Testis (tissue), 3 donors: Measurements from ENCODE around the gene CA5A. TPM values are rescaled to one million over a fixed set of nuclear protein-coding genes. Genes with fewer than 3 reads are reported as not detected.
A peak's percentile ranks its signal among the peaks of the same experiment; 100 is the strongest.

Source experiments
- DNase-seq: peaks from one replicate; pipeline ENCODE4 v3.0.0-alpha.2; 2019
- H3K27ac ChIP-seq, 2 donors: fragments of 200-600 bp; sonication (generic); one replicate each; pipeline ENCODE4 v1.5.1; 2019
- H3K27me3 ChIP-seq: fragments of 200-600 bp; sonication (generic); one replicate; pipeline ENCODE4 v1.5.1; 2019
- H3K36me3 ChIP-seq: fragments of 200-600 bp; sonication (generic); one replicate; pipeline ENCODE4 v1.5.1; 2017; ENCODE audit warnings: low read depth; ENCODE audit errors: missing control alignments
- H3K4me1 ChIP-seq: fragments of 200-600 bp; sonication (generic); one replicate; pipeline ENCODE4 v1.5.1; 2019
- H3K4me3 ChIP-seq, 2 donors: fragments of 200-600 bp; sonication (generic); one replicate each; pipeline ENCODE4 v1.5.1; 2017 to 2019
- H3K9me3 ChIP-seq: fragments of 200-600 bp; sonication (generic); one replicate; pipeline ENCODE4 v1.5.1; 2017
- CTCF ChIP-seq, 3 experiments: fragments of 450-650 bp in 2 of 3; fragments of 200-600 bp in 1 of 3; sonication (generic) in 1 of 3; IDR thresholded peaks; one replicate each; pipeline ENCODE4 v1.5.1; 2016 to 2019; ENCODE audit warnings: antibody characterized with exemption in 3 of 3, mild to moderate bottlenecking in 2 of 3, moderate library complexity in 1 of 3
- POLR2A ChIP-seq: fragments of 450-650 bp; IDR thresholded peaks from one replicate; pipeline ENCODE4 v1.6.1; 2017; ENCODE audit warnings: antibody characterized with exemption, mild to moderate bottlenecking, moderate library complexity
- WGBS, 2 donors: methylation state at CpG; one replicate each; pipeline ENCODE4 v1.1.5; 2018; 5-methylcytosine and 5-hydroxymethylcytosine counted together
- intact Hi-C: fragments of 100-400 bp; cut with DNase I; formaldehyde crosslinking; loops from one replicate; pipeline ENCODE4 v1.15.1; 2023; ENCODE audit warnings: low total_unique reads
- polyA plus RNA-seq: library from polyadenylated mRNA; stranded (reverse); fragments of 350-450 nt; fragmentation: Illumina TruSeq; extraction: RNeasy Lipid Tissue Mini Kit (QIAGEN cat#74804); gene quantifications from one replicate; pipeline ENCODE4 v1.2.3, GENCODE V29; 2014; ENCODE audit warnings: low read depth, low replicate concordance; ENCODE audit not compliant: insufficient read depth
- total RNA-seq, 2 donors: library from RNA; depleted of rRNA; stranded (reverse); fragments of >200 nt; gene quantifications; one replicate each; pipeline ENCODE4 v1.2.3, GENCODE V29; 2016

CA5A gene
- total and polyA plus RNA-seq, 3 donors from 2014 or later, result not detected

GRCh38 chr16:87844120-87844733 lies 92.1 kb downstream of the CA5A start:
- intact Hi-C loops, result no loop called here
- no peaks in the 10 kb centered on the region for H3K9me3 ChIP-seq
- no peak overlapping the region for H3K4me3 ChIP-seq
- H3K4me1 ChIP-seq, result peaks cover 80% of the 10 kb centered on the region
- H3K36me3 ChIP-seq, result no peaks in the 10 kb centered on the region
- H3K27me3 ChIP-seq, result no peaks in the 10 kb centered on the region
- TF ChIP-seq CTCF (IDR thresholded peaks at IDR 0.05), result no peak
- no peak for TF ChIP-seq POLR2A
- DNase-seq, result no peak
- H3K27ac ChIP-seq, result peak overlapping the region; percentile 2 to 43
- WGBS, 2 donors, result 34 to 52% methylated on average over 15 to 30 of the region's 30 CpGs

- Histone ChIP-seq H3K4me1 (peaks cover 75% of the 10 kb centered on the region), H3K4me3 (no peak overlapping the region), H3K27ac (peak overlapping the region; percentile 2 to 43), H3K36me3 (no peaks in the 10 kb centered on the region), H3K9me3 (no peaks in the 10 kb centered on the region), H3K27me3 (no peaks in the 10 kb centered on the region)
- WGBS, 2 donors, result 65 to 75% methylated on average over 6 to 17 of the region's 17 CpGs
- TF ChIP-seq CTCF (IDR thresholded peaks at IDR 0.05) (no peak), POLR2A (no peak)
- no peak for DNase-seq
- intact Hi-C loops, result no loop called here
Measured at GRCh38 chr16:87843678-87844105, 92.6 kb downstream of the CA5A start.

GRCh38 chr16:87842209-87842869 lies 94.0 kb downstream of the CA5A start:
- H3K36me3 ChIP-seq, result no peaks in the 10 kb centered on the region
- WGBS, 2 donors, result 66 to 78% methylated on average over 5 to 17 of the region's 17 CpGs
- intact Hi-C loops, result no loop called here
- H3K9me3 ChIP-seq, result no peaks in the 10 kb centered on the region
- no peak for TF ChIP-seq CTCF (IDR thresholded peaks at IDR 0.05)
- TF ChIP-seq POLR2A, result no peak
- peak; percentile 64 for DNase-seq
- no peaks in the 10 kb centered on the region for H3K27me3 ChIP-seq
- H3K27ac ChIP-seq, result no peak overlapping the region
- peaks cover 62% of the 10 kb centered on the region for H3K4me1 ChIP-seq
- H3K4me3 ChIP-seq, result no peak overlapping the region

GRCh38 chr16:87841340-87842208 lies 94.8 kb downstream of the CA5A start:
- DNase-seq, result no peak
- Histone ChIP-seq H3K4me3 (no peak overlapping the region), H3K9me3 (no peaks in the 10 kb centered on the region), H3K27me3 (no peaks in the 10 kb centered on the region), H3K27ac (no peak overlapping the region), H3K4me1 (peaks cover 54% of the 10 kb centered on the region), H3K36me3 (no peaks in the 10 kb centered on the region)
- TF ChIP-seq CTCF (IDR thresholded peaks at IDR 0.05), result no peak
- no peak for TF ChIP-seq POLR2A
- WGBS, 2 donors, result 88 to 95% methylated on average over 9 to 22 of the region's 22 CpGs
- intact Hi-C loops, result no loop called here
